ENCODE results near the gene ELMO1. TPM values are rescaled to one million over a fixed set of nuclear protein-coding genes. Genes with fewer than 3 reads are reported as not detected.

ELMO1 gene
- polyA plus RNA-seq, 2 of the 4 experiments (the other 2 are of a cell fraction) = 2.3 to 6.1 TPM

- Histone ChIP-seq H3K4me2 (no peak overlapping the region), H3K27ac (no peak overlapping the region), H3K4me1 (peaks cover 20% of the 10 kb centered on the region), H3K4me3 (no peak overlapping the region), H3K9me3 (no peaks in the 10 kb centered on the region)
- POLR2A ChIA-PET = no interaction called here
- no peak for DNase-seq (ENCODE audit: low read depth in 1 of 2, low spot score in 1 of 2)
- WGBS (ENCODE audit: missing lambda C conversion rate) = 48% methylated on average over 1 of the region's 1 CpG
- no peak for ATAC-seq
- FAIRE-seq = no peak
- TF ChIP-seq ZFP36 (IDR thresholded peaks at IDR 0.05; ENCODE audit: borderline replicate concordance, partially characterized antibody) (no peak), HMGXB4 (CRISPR knock-in tag; IDR thresholded peaks at IDR 0.05; ENCODE audit: borderline replicate concordance) (no peak), GATA3 (IDR thresholded peaks at IDR 0.05; ENCODE audit: borderline replicate concordance) (no peak), RNF2 (IDR thresholded peaks at IDR 0.05; ENCODE audit: borderline replicate concordance, low read depth) (no peak), ATOH8 (CRISPR knock-in tag; IDR thresholded peaks at IDR 0.05; ENCODE audit: low read depth) (no peak), PHF8 (IDR thresholded peaks at IDR 0.05; ENCODE audit: borderline replicate concordance, low read depth) (no peak), HOXA7 (CRISPR knock-in tag; IDR thresholded peaks at IDR 0.05) (no peak), FOSL2 (IDR thresholded peaks at IDR 0.05) (no peak), FOSL2 (CRISPR knock-in tag; IDR thresholded peaks at IDR 0.05) (no peak), NFE2L2 (conservative IDR thresholded peaks at IDR 0.05; ENCODE audit: low read length) (no peak), NPAS2 (CRISPR knock-in tag; IDR thresholded peaks at IDR 0.05; ENCODE audit: borderline replicate concordance) (no peak), RARB (CRISPR knock-in tag; IDR thresholded peaks at IDR 0.05) (no peak), ZSCAN20 (CRISPR knock-in tag; IDR thresholded peaks at IDR 0.05) (no peak)
- TF ChIP-seq, protein P1, sequence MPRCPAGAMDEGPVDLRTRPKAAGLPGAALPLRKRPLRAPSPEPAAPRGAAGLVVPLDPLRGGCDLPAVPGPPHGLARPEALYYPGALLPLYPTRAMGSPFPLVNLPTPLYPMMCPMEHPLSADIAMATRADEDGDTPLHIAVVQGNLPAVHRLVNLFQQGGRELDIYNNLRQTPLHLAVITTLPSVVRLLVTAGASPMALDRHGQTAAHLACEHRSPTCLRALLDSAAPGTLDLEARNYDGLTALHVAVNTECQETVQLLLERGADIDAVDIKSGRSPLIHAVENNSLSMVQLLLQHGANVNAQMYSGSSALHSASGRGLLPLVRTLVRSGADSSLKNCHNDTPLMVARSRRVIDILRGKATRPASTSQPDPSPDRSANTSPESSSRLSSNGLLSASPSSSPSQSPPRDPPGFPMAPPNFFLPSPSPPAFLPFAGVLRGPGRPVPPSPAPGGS (IDR thresholded peaks at IDR 0.05) = no peak
- TF ChIP-seq, protein P2, sequence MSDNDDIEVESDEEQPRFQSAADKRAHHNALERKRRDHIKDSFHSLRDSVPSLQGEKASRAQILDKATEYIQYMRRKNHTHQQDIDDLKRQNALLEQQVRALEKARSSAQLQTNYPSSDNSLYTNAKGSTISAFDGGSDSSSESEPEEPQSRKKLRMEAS (IDR thresholded peaks at IDR 0.05) = no peak
- TF ChIP-seq, protein P3, sequence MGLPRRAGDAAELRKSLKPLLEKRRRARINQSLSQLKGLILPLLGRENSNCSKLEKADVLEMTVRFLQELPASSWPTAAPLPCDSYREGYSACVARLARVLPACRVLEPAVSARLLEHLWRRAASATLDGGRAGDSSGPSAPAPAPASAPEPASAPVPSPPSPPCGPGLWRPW (IDR thresholded peaks at IDR 0.05) = no peak
- CTCF ChIA-PET = no interaction called here
Observed at GRCh38 chr7:37312608-37313007, 136.1 kb downstream of the ELMO1 start.

DNA sequence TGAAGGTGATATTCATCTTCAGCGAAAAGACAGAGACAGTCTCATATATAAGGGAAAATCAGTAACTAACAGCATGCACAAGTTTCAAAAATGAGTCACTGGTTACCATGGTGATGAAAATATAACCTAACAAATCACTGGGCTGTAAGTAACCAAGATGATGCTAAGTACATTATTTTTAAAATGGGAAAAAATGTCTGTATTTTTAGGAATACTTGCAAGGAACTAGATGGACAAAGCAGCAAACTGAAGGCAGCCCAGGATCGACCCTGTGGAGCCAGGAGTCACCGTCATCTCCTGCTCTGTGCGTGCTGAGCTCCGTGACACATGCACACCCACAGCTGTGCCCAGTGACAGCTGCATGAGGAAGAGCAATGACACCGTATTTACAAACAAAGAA is 137.3 kb downstream of the ELMO1 start:
- peak in 1 of 2 experiments; percentile 18 for DNase-seq (ENCODE audit: low read depth in 1 of 2, low spot score in 1 of 2)
- POLR2A ChIA-PET = no interaction called here

DNA sequence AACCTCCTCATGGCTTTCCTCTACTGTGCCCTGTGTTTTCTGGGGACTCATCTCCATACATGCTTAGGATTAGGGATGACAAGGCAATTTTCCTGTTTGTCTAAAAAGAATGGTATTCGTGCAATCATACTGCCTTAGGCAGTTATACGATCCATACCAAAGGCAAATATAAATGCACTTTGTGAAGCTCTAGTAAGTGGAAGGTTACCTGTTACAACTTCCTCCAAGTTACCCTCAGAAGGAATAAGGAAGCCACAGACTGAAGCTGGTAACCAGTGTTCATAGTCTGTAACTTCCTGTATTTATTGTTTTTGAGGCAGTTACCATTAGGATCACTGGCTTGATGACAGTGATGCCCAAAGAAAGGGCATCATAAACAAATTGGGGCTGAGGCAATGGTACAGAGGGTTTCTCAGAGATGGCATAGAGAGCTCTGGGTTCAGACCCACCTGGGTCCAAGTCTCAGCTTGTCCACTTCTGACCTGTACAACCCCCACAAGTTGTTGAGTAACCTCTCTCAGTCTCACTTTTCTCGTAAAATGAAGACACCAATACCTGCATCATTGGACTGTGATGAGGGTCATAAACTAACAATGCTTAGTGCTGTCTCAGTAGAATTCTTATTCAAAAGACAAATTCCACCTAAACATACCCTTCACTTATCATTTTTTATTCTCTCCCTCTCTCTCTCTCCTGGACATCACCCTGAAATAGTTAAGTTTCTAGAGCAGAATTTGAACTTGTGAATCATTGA is 138.2 kb downstream of the ELMO1 start:
- TF ChIP-seq FOSL2 (IDR thresholded peaks at IDR 0.05) (no peak), FOSL2 (CRISPR knock-in tag; IDR thresholded peaks at IDR 0.05) (no peak), HOXA7 (CRISPR knock-in tag; IDR thresholded peaks at IDR 0.05) (no peak), MAFK (IDR thresholded peaks at IDR 0.05; ENCODE audit: partially characterized antibody) (peak; percentile 76), SREBF2 (IDR thresholded peaks at IDR 0.05) (no peak), ELK1 (IDR thresholded peaks at IDR 0.05; ENCODE audit: low read depth, low read length) (no peak), HDAC2 (IDR thresholded peaks at IDR 0.05) (no peak), NPAS2 (CRISPR knock-in tag; IDR thresholded peaks at IDR 0.05; ENCODE audit: borderline replicate concordance) (no peak), BHLHE40 (IDR thresholded peaks at IDR 0.05; ENCODE audit: low read depth, low read length) (no peak), RARB (CRISPR knock-in tag; IDR thresholded peaks at IDR 0.05) (no peak), NFE2L2 (conservative IDR thresholded peaks at IDR 0.05; ENCODE audit: low read length) (peak; percentile 45; the same call in 1 of the 2 replicates), ATOH8 (CRISPR knock-in tag; IDR thresholded peaks at IDR 0.05; ENCODE audit: low read depth) (no peak)
- TF ChIP-seq, protein P4, sequence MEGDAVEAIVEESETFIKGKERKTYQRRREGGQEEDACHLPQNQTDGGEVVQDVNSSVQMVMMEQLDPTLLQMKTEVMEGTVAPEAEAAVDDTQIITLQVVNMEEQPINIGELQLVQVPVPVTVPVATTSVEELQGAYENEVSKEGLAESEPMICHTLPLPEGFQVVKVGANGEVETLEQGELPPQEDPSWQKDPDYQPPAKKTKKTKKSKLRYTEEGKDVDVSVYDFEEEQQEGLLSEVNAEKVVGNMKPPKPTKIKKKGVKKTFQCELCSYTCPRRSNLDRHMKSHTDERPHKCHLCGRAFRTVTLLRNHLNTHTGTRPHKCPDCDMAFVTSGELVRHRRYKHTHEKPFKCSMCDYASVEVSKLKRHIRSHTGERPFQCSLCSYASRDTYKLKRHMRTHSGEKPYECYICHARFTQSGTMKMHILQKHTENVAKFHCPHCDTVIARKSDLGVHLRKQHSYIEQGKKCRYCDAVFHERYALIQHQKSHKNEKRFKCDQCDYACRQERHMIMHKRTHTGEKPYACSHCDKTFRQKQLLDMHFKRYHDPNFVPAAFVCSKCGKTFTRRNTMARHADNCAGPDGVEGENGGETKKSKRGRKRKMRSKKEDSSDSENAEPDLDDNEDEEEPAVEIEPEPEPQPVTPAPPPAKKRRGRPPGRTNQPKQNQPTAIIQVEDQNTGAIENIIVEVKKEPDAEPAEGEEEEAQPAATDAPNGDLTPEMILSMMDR (IDR thresholded peaks at IDR 0.05) = no peak
- CTCF ChIA-PET = no interaction called here
- ATAC-seq = no peak

More for the DNA sequence above, 137.3 kb downstream of the ELMO1 start:
- peak overlapping the region; percentile 39; the same call in 2 of the 3 replicates for H3K4me2 ChIP-seq
- CTCF ChIA-PET = no interaction called here
- ATAC-seq (peak; percentile 54; a peak in 4 of 6 replicates), FAIRE-seq (no peak)
- H3K4me3 ChIP-seq = no peak overlapping the region
- peaks cover 19% of the 10 kb centered on the region for H3K4me1 ChIP-seq
- TF ChIP-seq ZSCAN20 (CRISPR knock-in tag; IDR thresholded peaks at IDR 0.05) (no peak), RFX5 (IDR thresholded peaks at IDR 0.05) (peak; percentile 37; the same call in 1 of the 2 replicates)
- no peaks in the 10 kb centered on the region for H3K9me3 ChIP-seq
- no peak overlapping the region for H3K27ac ChIP-seq
- 76% methylated on average over 6 of the region's 6 CpGs for WGBS (ENCODE audit: missing lambda C conversion rate)

More for the DNA sequence above, 138.2 kb downstream of the ELMO1 start:
- POLR2A ChIA-PET = no interaction called here
- H3K4me1 ChIP-seq = peaks cover 17% of the 10 kb centered on the region
- FAIRE-seq (no peak), DNase-seq (ENCODE audit: low read depth in 1 of 2, low spot score in 1 of 2) (no peak)
- 0 out of 6 replicates have a peak overlapping the region, but pooled peaks of 1 of the 2 experiments have one; percentile 26 for H3K27ac ChIP-seq
- 58% methylated on average over 3 of the region's 3 CpGs for WGBS (ENCODE audit: missing lambda C conversion rate)
- no peak overlapping the region for H3K4me3 ChIP-seq
- H3K9me3 ChIP-seq = no peaks in the 10 kb centered on the region
- H3K4me2 ChIP-seq = peak overlapping the region; percentile 39; the same call in 2 of the 3 replicates

Data from A549 (cell line).